A673 (cell line): Measurements from ENCODE around the gene OTOP3. TPM values are rescaled to one million over a fixed set of nuclear protein-coding genes. Genes with fewer than 3 reads are reported as not detected.

ENCODE experiments used
- BruUV-seq: library from RNA; stranded (reverse); fragments of 400-500 nt; replicated peaks from 2 replicates; lab custom pipeline; 2021; lab: Mats Ljungman, UMichigan
- CTCF ChIA-PET: fragments of 300-600 bp; sonication (Branson Sonifier 250); formaldehyde crosslinking; loops from one replicate; lab custom pipeline; 2022; ENCODE audit warnings: antibody characterized with exemption; lab: Charles Lee
- POLR2A ChIA-PET: fragments of 300-600 bp; sonication (Branson Sonifier 250); formaldehyde crosslinking; loops from one replicate; lab custom pipeline; 2022; ENCODE audit warnings: antibody characterized with exemption; ENCODE audit not compliant: low non-redundant PET; lab: Charles Lee
- DNase-seq: peaks from one replicate; pipeline ENCODE4 v3.0.0-alpha.2; 2015; ENCODE audit warnings: low spot score
- H3K27ac ChIP-seq: fragments of 200-600 bp; sonication (generic); 2 replicates; pipeline ENCODE4 v1.5.1; 2016; ENCODE audit warnings: mixed run types, low read depth, mild to moderate bottlenecking, mixed read lengths, antibody characterized with exemption, low read length; ENCODE audit not compliant: poor library complexity, severe bottlenecking
- H3K27me3 ChIP-seq: fragments of 200-600 bp; sonication (generic); replicated peaks from 2 replicates; pipeline ENCODE4 v1.6.1; 2017; ENCODE audit warnings: mixed run types, low read depth, mild to moderate bottlenecking, mixed read lengths, antibody characterized with exemption, low read length; ENCODE audit not compliant: insufficient read depth, poor library complexity
- H3K36me3 ChIP-seq: fragments of 200-600 bp; sonication (generic); 2 replicates; pipeline ENCODE4 v1.6.1; 2016; ENCODE audit warnings: mixed run types, mild to moderate bottlenecking, mixed read lengths, antibody characterized with exemption, low read length; ENCODE audit not compliant: insufficient read depth, poor library complexity, severe bottlenecking
- H3K4me1 ChIP-seq: fragments of 200-600 bp; sonication (generic); 2 replicates; pipeline ENCODE4 v1.6.1; 2017; ENCODE audit warnings: mixed run types, mild to moderate bottlenecking, mixed read lengths, antibody characterized with exemption, low read length; ENCODE audit not compliant: insufficient read depth, poor library complexity, severe bottlenecking
- H3K4me3 ChIP-seq: fragments of 200-600 bp; sonication (generic); 2 replicates; pipeline ENCODE4 v1.5.1; 2016; ENCODE audit warnings: low read depth, mixed run types, mild to moderate bottlenecking, mixed read lengths, low read length; ENCODE audit not compliant: poor library complexity, severe bottlenecking
- H3K9me3 ChIP-seq: fragments of 200-600 bp; sonication (generic); 2 replicates; pipeline ENCODE4 v1.6.1; 2016; ENCODE audit warnings: mixed run types, low read depth, mild to moderate bottlenecking, mixed read lengths, antibody characterized with exemption, low read length; ENCODE audit not compliant: poor library complexity, severe bottlenecking
- EZH2 ChIP-seq: fragments of 200-600 bp; sonication (generic); IDR thresholded peaks from 2 replicates; pipeline ENCODE4 v1.6.1; 2017; ENCODE audit warnings: borderline replicate concordance, low read depth, mild to moderate bottlenecking, mixed read lengths, antibody characterized with exemption, low read length; ENCODE audit not compliant: poor library complexity, severe bottlenecking
- intact Hi-C: fragments of 100-400 bp; cut with micrococcal nuclease; formaldehyde crosslinking; loops from one replicate; pipeline ENCODE4 v1.10.0; 2022; ENCODE audit not compliant: unreplicated experiment
- total RNA-seq: library from RNA; stranded (reverse); gene quantifications from 2 replicates; pipeline ENCODE4 v1.2.3, GENCODE V29; 2021
- TF ChIP-seq, protein P1 (sequence below): fragments of 300-800, 200-600 bp; sonication (generic); conservative IDR thresholded peaks from 2 replicates; pipeline ENCODE4 v1.5.1; 2017; ENCODE audit warnings: low read depth, mild to moderate bottlenecking, antibody characterized with exemption, low read length, moderate library complexity, mixed read lengths

Gene OTOP3
- total RNA-seq, 1 experiment from 2014 or later = not detected

DNA sequence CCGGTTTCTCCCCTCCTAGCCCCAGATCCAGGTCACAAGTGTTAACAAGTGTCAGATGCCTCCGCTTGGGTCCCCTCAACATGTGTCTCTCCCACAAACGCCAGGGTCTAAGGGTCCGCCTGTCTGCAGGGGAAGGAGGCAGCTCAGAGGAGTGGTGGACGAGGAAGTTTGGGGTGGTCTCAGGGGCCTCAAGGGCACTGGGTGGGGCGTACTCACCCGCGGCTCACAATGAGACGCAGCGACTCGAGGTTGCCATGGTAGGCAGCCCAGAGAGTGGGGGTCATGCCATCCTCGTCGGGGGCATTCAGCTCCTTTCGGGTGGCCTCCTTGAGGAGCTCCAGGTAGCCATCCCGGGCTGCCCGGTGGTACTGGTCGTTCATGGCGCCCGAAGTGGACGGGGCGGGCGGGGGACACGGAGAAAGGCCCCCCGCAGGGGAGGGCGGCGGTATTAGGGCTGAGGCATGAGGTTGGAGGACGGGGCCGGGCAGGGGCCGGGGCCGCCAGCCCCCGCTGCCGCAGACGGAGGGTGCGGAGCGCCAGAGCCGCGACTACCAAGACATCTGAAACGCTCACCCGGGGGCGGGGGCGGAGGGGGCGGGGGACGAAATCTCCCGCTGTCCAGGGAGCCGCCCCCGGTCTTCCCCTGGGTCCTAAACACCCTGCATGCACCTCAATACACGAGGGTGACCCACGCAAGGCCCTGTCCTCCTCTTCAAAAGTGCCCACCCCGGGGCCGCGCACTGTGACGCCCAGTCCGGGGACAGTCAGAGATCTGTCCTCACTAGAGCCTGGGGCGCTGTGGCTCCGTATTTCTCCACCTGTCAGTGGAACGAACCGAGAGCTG is 12.8 kb upstream of the OTOP3 start, which contains the start of gene USH1G:
TSS of gene USH1G (minus strand) at position 562 of the 844 bp plus-strand sequence. CDS start at position 380, 182 bp downstream.
- peak; percentile 24 for DNase-seq
- no TSS peak for BruUV-seq
- CTCF ChIA-PET = interaction anchor here (0.6 to 1.7 kb wide), 5 partner anchors 24 to 609 kb away, joined by 3 to 15 read pairs (median 5); no protein-coding TSS in a partner anchor
- no peak for TF ChIP-seq EZH2
- TF ChIP-seq, protein P1, sequence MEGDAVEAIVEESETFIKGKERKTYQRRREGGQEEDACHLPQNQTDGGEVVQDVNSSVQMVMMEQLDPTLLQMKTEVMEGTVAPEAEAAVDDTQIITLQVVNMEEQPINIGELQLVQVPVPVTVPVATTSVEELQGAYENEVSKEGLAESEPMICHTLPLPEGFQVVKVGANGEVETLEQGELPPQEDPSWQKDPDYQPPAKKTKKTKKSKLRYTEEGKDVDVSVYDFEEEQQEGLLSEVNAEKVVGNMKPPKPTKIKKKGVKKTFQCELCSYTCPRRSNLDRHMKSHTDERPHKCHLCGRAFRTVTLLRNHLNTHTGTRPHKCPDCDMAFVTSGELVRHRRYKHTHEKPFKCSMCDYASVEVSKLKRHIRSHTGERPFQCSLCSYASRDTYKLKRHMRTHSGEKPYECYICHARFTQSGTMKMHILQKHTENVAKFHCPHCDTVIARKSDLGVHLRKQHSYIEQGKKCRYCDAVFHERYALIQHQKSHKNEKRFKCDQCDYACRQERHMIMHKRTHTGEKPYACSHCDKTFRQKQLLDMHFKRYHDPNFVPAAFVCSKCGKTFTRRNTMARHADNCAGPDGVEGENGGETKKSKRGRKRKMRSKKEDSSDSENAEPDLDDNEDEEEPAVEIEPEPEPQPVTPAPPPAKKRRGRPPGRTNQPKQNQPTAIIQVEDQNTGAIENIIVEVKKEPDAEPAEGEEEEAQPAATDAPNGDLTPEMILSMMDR = no peak
- intact Hi-C loops = loop anchor here (1.0 kb wide), 1 partner anchor 35 kb away; no protein-coding TSS in a partner anchor
- POLR2A ChIA-PET = no interaction called here
- Histone ChIP-seq H3K4me3 (peak within 1 kb of the TSS; percentile 31), H3K4me1 (peaks cover 14% of the 10 kb centered on the region), H3K27me3 (peaks cover 58% of the 10 kb centered on the region), H3K9me3 (no peaks in the 10 kb centered on the region), H3K27ac (no peak within 1 kb of the TSS), H3K36me3 (no peaks in the 10 kb centered on the region)

DNA sequence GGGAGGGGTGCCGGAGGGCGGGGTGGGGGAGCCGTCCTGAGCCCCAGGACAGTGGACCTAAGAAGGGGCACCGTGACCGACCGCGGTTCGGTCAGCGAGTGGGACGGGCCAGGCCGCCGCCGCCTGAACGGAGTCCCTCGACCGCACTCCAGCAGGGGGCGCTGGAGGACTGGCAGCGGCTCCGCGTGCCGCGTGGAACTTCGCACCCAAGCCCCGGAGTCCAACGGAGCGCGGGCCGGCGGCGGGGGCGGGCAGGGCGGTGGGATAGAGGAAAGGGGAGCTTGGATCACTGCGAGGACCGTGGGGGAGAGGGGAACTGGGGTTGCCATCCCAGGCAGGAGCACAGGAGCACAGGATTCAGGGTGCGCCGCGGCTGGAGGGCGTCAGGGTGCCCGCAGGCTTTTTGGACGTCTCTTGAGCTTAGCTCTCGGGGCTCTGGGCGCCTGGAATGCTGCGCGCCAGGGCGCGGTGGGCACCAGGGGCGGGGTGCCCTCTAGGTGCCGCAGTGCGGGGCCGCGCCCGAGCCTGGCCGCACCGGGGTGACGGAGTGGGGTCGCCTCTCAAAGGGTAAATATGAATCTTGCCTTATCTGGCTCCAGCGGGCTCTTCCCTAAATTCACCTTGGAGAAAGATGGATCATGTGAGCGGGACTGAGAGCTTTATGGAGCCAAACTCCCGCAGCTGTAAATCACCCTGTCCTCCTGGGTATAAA is 12.0 kb upstream of the OTOP3 start:
- intact Hi-C loops = loop anchor here (1.0 kb wide), 1 partner anchor 35 kb away; no protein-coding TSS in a partner anchor
- no TSS peak for BruUV-seq
- peak; percentile 60 for DNase-seq
- peaks cover 62% of the 10 kb centered on the region for H3K27me3 ChIP-seq
- ChIA-PET POLR2A (no interaction called here), CTCF (interaction anchor here (0.6 to 1.7 kb wide), 6 partner anchors 24 to 608 kb away, joined by 3 to 15 read pairs (median 5); no protein-coding TSS in a partner anchor)
- no peaks in the 10 kb centered on the region for H3K9me3 ChIP-seq
- H3K4me3 ChIP-seq = peak overlapping the region; percentile 31
- H3K27ac ChIP-seq = no peak overlapping the region
- peaks cover 14% of the 10 kb centered on the region for H3K4me1 ChIP-seq
- no peaks in the 10 kb centered on the region for H3K36me3 ChIP-seq
- TF ChIP-seq, protein P1 = peak; percentile 91
- TF ChIP-seq EZH2 = peak; percentile 79

- peaks cover 66% of the 10 kb centered on the region for H3K27me3 ChIP-seq
- POLR2A ChIA-PET = no interaction called here
- CTCF ChIA-PET = interaction anchor here (0.6 to 1.7 kb wide), 3 partner anchors 33 to 71 kb away, joined by 5 to 15 read pairs (median 7); no protein-coding TSS in a partner anchor
- no peak for DNase-seq
- H3K36me3 ChIP-seq = no peaks in the 10 kb centered on the region
- no TSS peak for BruUV-seq
- H3K4me1 ChIP-seq = peaks cover 14% of the 10 kb centered on the region
- H3K9me3 ChIP-seq = no peaks in the 10 kb centered on the region
- peak within 1 kb of the TSS; percentile 31 for H3K4me3 ChIP-seq
- TF ChIP-seq, protein P1 = no peak
- peak; percentile 96 for TF ChIP-seq EZH2
- intact Hi-C loops = no loop called here
- no peak within 1 kb of the TSS for H3K27ac ChIP-seq
These were observed 11.3 kb upstream of the OTOP3 start, which contains the start of gene OTOP2 for GRCh38 chr17:74924250-74924948. Gene OTOP2, plus strand, starts transcription at chr17:74924273. Its CDS starts 360 bp downstream, at chr17:74924633.
